Sciatic nerve (tissue), 2 donors: ENCODE data around the gene GRIK4. TPM values are rescaled to one million over a fixed set of nuclear protein-coding genes. Genes with fewer than 3 reads are reported as not detected.
A peak's percentile ranks its signal among the peaks of the same experiment; 100 is the strongest.

Experiments
- ATAC-seq: fragments of 200-7000 bp; cut with Tn5 transposase; one replicate; pipeline ENCODE4 v1.9.1; 2020; ENCODE audit warnings: mild to moderate bottlenecking, moderate library complexity
- DNase-seq: peaks from one replicate; pipeline ENCODE4 v3.0.0-alpha.2; 2020; ENCODE audit warnings: low spot score
- intact Hi-C: fragments of 100-400 bp; cut with DNase I; formaldehyde crosslinking; loops from one replicate; pipeline ENCODE4 v1.14.2; 2022
- total RNA-seq: library from RNA; stranded (reverse); fragmentation: NEBNext Ultra II Directional; extraction: Animal tissue kit (Norgen Biotek cat#: 25700); gene quantifications from one replicate; pipeline ENCODE4 v1.2.1, GENCODE V29; 2021
- donor health status: DM: no; HTN: no; CAD: no.
- donor health status: DM: no; HTN: no; CAD: no.

GRIK4 gene
- total RNA-seq, 1 donor from 2014 or later = 0.27 TPM

- intact Hi-C loops = no loop called here
- DNase-seq (no peak), ATAC-seq (no peak)
Measured at GRCh38 chr11:120800206-120800605, 288.7 kb downstream of the GRIK4 start.

- DNase-seq (peak; percentile 82), ATAC-seq (peak; percentile 76)
- intact Hi-C loops = no loop called here
Measured at GRCh38 chr11:120801801-120802689, 290.5 kb downstream of the GRIK4 start.

GRCh38 chr11:120805960-120806555 is 294.5 kb downstream of the GRIK4 start:
- no peak for ATAC-seq
- intact Hi-C loops = loop anchor here (5.0 kb wide), 1 partner anchor 294 kb away; the partner anchor contains the start of gene GRIK4

GRCh38 chr11:120807414-120808150 is 296.0 kb downstream of the GRIK4 start:
- intact Hi-C loops = loop anchor here (5.0 kb wide), 1 partner anchor 295 kb away; the partner anchor contains the start of gene GRIK4
- ATAC-seq (no peak), DNase-seq (no peak)

More at GRCh38 chr11:120805960-120806555, 294.5 kb downstream of the GRIK4 start:
- DNase-seq = no peak

- DNase-seq (no peak), ATAC-seq (peak; percentile 36)
- intact Hi-C loops = loop anchor here (5.0 kb wide), 1 partner anchor 296 kb away; the partner anchor contains the start of gene GRIK4
Measured at GRCh38 chr11:120808616-120809050, 297.1 kb downstream of the GRIK4 start.

- ATAC-seq (no peak), DNase-seq (no peak)
- intact Hi-C loops = loop anchor here (10.0 kb wide), 1 partner anchor 1975 kb away; no protein-coding TSS in a partner anchor
Measured at GRCh38 chr11:120810251-120810650, 298.7 kb downstream of the GRIK4 start.

- ATAC-seq = no peak
- intact Hi-C loops = loop anchor here (10.0 kb wide), 1 partner anchor 1976 kb away; no protein-coding TSS in a partner anchor
Measured at GRCh38 chr11:120811199-120811598, 299.7 kb downstream of the GRIK4 start.

GRCh38 chr11:120811731-120812130 is 300.2 kb downstream of the GRIK4 start:
- no peak for ATAC-seq
- no peak for DNase-seq
- intact Hi-C loops = loop anchor here (10.0 kb wide), 1 partner anchor 1977 kb away; no protein-coding TSS in a partner anchor

More at GRCh38 chr11:120811199-120811598, 299.7 kb downstream of the GRIK4 start:
- DNase-seq = no peak

- intact Hi-C loops = loop anchor here (10.0 kb wide), 1 partner anchor 1980 kb away; no protein-coding TSS in a partner anchor
- no peak for DNase-seq
- no peak for ATAC-seq
Measured at GRCh38 chr11:120814531-120815318, 303.2 kb downstream of the GRIK4 start.

- no peak for ATAC-seq
- no peak for DNase-seq
- intact Hi-C loops = loop anchor here (10.0 kb wide), 1 partner anchor 1981 kb away; no protein-coding TSS in a partner anchor
Measured at GRCh38 chr11:120815319-120816100, 304.0 kb downstream of the GRIK4 start.

- intact Hi-C loops = loop anchor here (10.0 kb wide), 1 partner anchor 1981 kb away; no protein-coding TSS in a partner anchor
- DNase-seq (no peak), ATAC-seq (peak; percentile 45)
Measured at GRCh38 chr11:120816176-120816575, 304.6 kb downstream of the GRIK4 start.

- DNase-seq (no peak), ATAC-seq (no peak)
- intact Hi-C loops = loop anchor here (10.0 kb wide), 1 partner anchor 1982 kb away; no protein-coding TSS in a partner anchor
Measured at GRCh38 chr11:120816711-120817110, 305.2 kb downstream of the GRIK4 start.

- ATAC-seq = no peak
- intact Hi-C loops = loop anchor here (10.0 kb wide), 1 partner anchor 1982 kb away; no protein-coding TSS in a partner anchor
- no peak for DNase-seq
Measured at GRCh38 chr11:120817158-120817557, 305.6 kb downstream of the GRIK4 start.

- DNase-seq (no peak), ATAC-seq (no peak)
- intact Hi-C loops = loop anchor here (10.0 kb wide), 1 partner anchor 1983 kb away; no protein-coding TSS in a partner anchor
Measured at GRCh38 chr11:120818097-120818496, 306.5 kb downstream of the GRIK4 start.

- ATAC-seq (no peak), DNase-seq (no peak)
- intact Hi-C loops = loop anchor here (10.0 kb wide), 1 partner anchor 1984 kb away; no protein-coding TSS in a partner anchor
Measured at GRCh38 chr11:120819003-120819402, 307.5 kb downstream of the GRIK4 start.

- ATAC-seq (peak; percentile 8), DNase-seq (no peak)
- intact Hi-C loops = loop anchor here (10.0 kb wide), 1 partner anchor 1985 kb away; no protein-coding TSS in a partner anchor
Measured at GRCh38 chr11:120819437-120820365, 308.2 kb downstream of the GRIK4 start.
